Activated CD8-positive, alpha-beta T cell treated with anti-CD3 and anti-CD28 coated beads for 36 hours (primary cell): ENCODE measurements around the gene RPL39L. TPM values are rescaled to one million over a fixed set of nuclear protein-coding genes. Genes with fewer than 3 reads are reported as not detected.
A peak's percentile ranks its signal among the peaks of the same experiment; 100 is the strongest.

Experiments used
- ATAC-seq: fragments of 200-7000 bp; cut with Tn5 transposase; one replicate; pipeline ENCODE4 v1.10.0; 2021; ENCODE audit warnings: mild to moderate bottlenecking, moderate library complexity
- CTCF ChIA-PET: fragments of 350-600 bp; sonication (Branson Sonifier 250); formaldehyde crosslinking; loops from one replicate; lab custom pipeline; 2021; ENCODE audit warnings: antibody characterized with exemption; lab: Charles Lee
- POLR2A ChIA-PET: fragments of 350-600 bp; sonication (Branson Sonifier 250); formaldehyde crosslinking; loops from one replicate; lab custom pipeline; 2021; ENCODE audit warnings: antibody characterized with exemption; lab: Charles Lee
- DNase-seq: peaks from one replicate; pipeline ENCODE4 v3.0.0-alpha.2; 2020
- H3K27ac Mint-ChIP-seq: one replicate; pipeline ENCODE4 v1.8.0; 2021; ENCODE audit warnings: mild to moderate bottlenecking, mixed read lengths
- H3K27me3 Mint-ChIP-seq: one replicate; pipeline ENCODE4 v1.8.0; 2021; ENCODE audit warnings: mixed read lengths
- H3K36me3 Mint-ChIP-seq: one replicate; pipeline ENCODE4 v1.8.0; 2021; ENCODE audit warnings: low read depth, mixed read lengths
- H3K4me1 Mint-ChIP-seq: one replicate; pipeline ENCODE4 v1.8.0; 2021; ENCODE audit warnings: low read depth, mixed read lengths
- H3K4me3 Mint-ChIP-seq: one replicate; pipeline ENCODE4 v1.8.0; 2021; ENCODE audit warnings: mild to moderate bottlenecking, moderate library complexity, mixed read lengths
- H3K9me3 Mint-ChIP-seq: one replicate; pipeline ENCODE4 v1.8.0; 2021; ENCODE audit warnings: mixed read lengths
- CTCF ChIP-seq: fragments of 200-600 bp; IDR thresholded peaks from one replicate; pipeline ENCODE4 v1.8.0; 2022; ENCODE audit warnings: antibody characterized with exemption, mild to moderate bottlenecking
- intact Hi-C: fragments of 100-400 bp; cut with micrococcal nuclease; formaldehyde crosslinking; loops from one replicate; pipeline ENCODE4 v1.10.0; 2022
- total RNA-seq, 2 experiments: library from RNA; stranded (reverse); gene quantifications; one replicate each; pipeline ENCODE4 v1.2.3, GENCODE V29; 2021

The RPL39L gene
- total RNA-seq, 2 experiments from 2014 or later, result 12.1 to 16.2 TPM

GRCh38 chr3:187169231-187169960, 30.1 kb upstream of the RPL39L start:
- no peak for TF ChIP-seq CTCF
- intact Hi-C loops, result no loop called here
- ChIA-PET CTCF (interaction anchor here (1.1 to 2.3 kb wide), 3 partner anchors 30 to 320 kb away, joined by 5 to 12 read pairs (median 6); partner anchors contain the start of gene RPL39L), POLR2A (no interaction called here)
- H3K27ac Mint-ChIP-seq, result no peak overlapping the region
- no peak overlapping the region for H3K4me3 Mint-ChIP-seq
- no peak for DNase-seq
- no peaks in the 10 kb centered on the region for H3K9me3 Mint-ChIP-seq
- ATAC-seq, result no peak
- peaks cover 2% of the 10 kb centered on the region for H3K4me1 Mint-ChIP-seq
- no peaks in the 10 kb centered on the region for H3K27me3 Mint-ChIP-seq
- no peaks in the 10 kb centered on the region for H3K36me3 Mint-ChIP-seq

- POLR2A ChIA-PET, result no interaction called here
- intact Hi-C loops, result no loop called here
- no peaks in the 10 kb centered on the region for H3K36me3 Mint-ChIP-seq
- CTCF ChIA-PET, result interaction anchor here (0.6 to 7.2 kb wide), 4 partner anchors 28 to 318 kb away, joined by 4 to 166 read pairs (median 8); partner anchors contain the start of gene RPL39L
- H3K4me3 Mint-ChIP-seq, result no peak overlapping the region
- no peak overlapping the region for H3K27ac Mint-ChIP-seq
- no peaks in the 10 kb centered on the region for H3K9me3 Mint-ChIP-seq
- no peak for DNase-seq
- no peak for ATAC-seq
- no peaks in the 10 kb centered on the region for H3K27me3 Mint-ChIP-seq
- no peak for TF ChIP-seq CTCF
- H3K4me1 Mint-ChIP-seq, result peaks cover 2% of the 10 kb centered on the region
Observed at GRCh38 chr3:187167777-187168176, 28.5 kb upstream of the RPL39L start.

GRCh38 chr3:187166750-187167149, 27.5 kb upstream of the RPL39L start:
- intact Hi-C loops, result no loop called here
- TF ChIP-seq CTCF, result no peak
- CTCF ChIA-PET, result interaction anchor here (2.2 to 7.2 kb wide), 4 partner anchors 16 to 318 kb away, joined by 8 to 166 read pairs (median 50); partner anchors contain the start of gene RPL39L

GRCh38 chr3:187165144-187165543, 25.8 kb upstream of the RPL39L start:
- ChIA-PET CTCF (interaction anchor here (0.6 to 7.2 kb wide), 58 partner anchors 9 to 551 kb away, joined by 3 to 166 read pairs (median 4); partner anchors contain the start of genes ADIPOQ, RFC4, RPL39L and RTP1), POLR2A (interaction anchor here (1.4 kb wide), 1 partner anchor 316 kb away, joined by 5 read pairs; no protein-coding TSS in a partner anchor)
- Mint-ChIP-seq H3K9me3 (no peaks in the 10 kb centered on the region), H3K27ac (no peak overlapping the region), H3K4me1 (peaks cover 2% of the 10 kb centered on the region), H3K36me3 (no peaks in the 10 kb centered on the region), H3K4me3 (no peak overlapping the region), H3K27me3 (no peaks in the 10 kb centered on the region)
- intact Hi-C loops, result loop anchor here (1.0 to 2.0 kb wide), 2 partner anchors 52 to 316 kb away; no protein-coding TSS in a partner anchor
- peak; percentile 52 for DNase-seq
- peak; percentile 80 for ATAC-seq
- peak; percentile 88 for TF ChIP-seq CTCF

More at GRCh38 chr3:187166750-187167149, 27.5 kb upstream of the RPL39L start:
- Mint-ChIP-seq H3K4me1 (peaks cover 2% of the 10 kb centered on the region), H3K27me3 (no peaks in the 10 kb centered on the region), H3K36me3 (no peaks in the 10 kb centered on the region), H3K27ac (no peak overlapping the region), H3K9me3 (no peaks in the 10 kb centered on the region), H3K4me3 (no peak overlapping the region)
- DNase-seq (no peak), ATAC-seq (no peak)
- POLR2A ChIA-PET, result no interaction called here
